Neural progenitor cell (in vitro differentiated cells): ENCODE results near the gene TEX50. TPM values are rescaled to one million over a fixed set of nuclear protein-coding genes. Genes with fewer than 3 reads are reported as not detected.

Source experiments
- DNase-seq: peaks from one replicate; pipeline ENCODE4 v3.0.0-alpha.2; 2016; ENCODE audit warnings: low spot score
- H2AFZ ChIP-seq: fragments of 200-600 bp; sonication (generic); replicated peaks from 2 replicates; pipeline ENCODE4 v1.6.1; 2016; ENCODE audit warnings: antibody characterized with exemption
- H3F3A ChIP-seq: fragments of 200-600 bp; sonication (generic); 2 replicates; pipeline ENCODE4 v1.6.1; 2016; ENCODE audit warnings: antibody characterized with exemption, low read depth
- H3K27ac ChIP-seq: fragments of 200-600 bp; sonication (generic); 2 replicates; pipeline ENCODE4 v1.5.1; 2016; ENCODE audit warnings: mild to moderate bottlenecking
- H3K27me3 ChIP-seq: fragments of 200-600 bp; sonication (generic); 2 replicates; pipeline ENCODE4 v1.6.1; 2016; ENCODE audit warnings: mild to moderate bottlenecking, moderate library complexity
- H3K36me3 ChIP-seq: fragments of 200-600 bp; sonication (generic); 2 replicates; pipeline ENCODE4 v1.5.1; 2016
- H3K4me1 ChIP-seq: fragments of 200-600 bp; sonication (generic); 2 replicates; pipeline ENCODE4 v1.6.1; 2016; ENCODE audit warnings: mixed run types
- H3K4me2 ChIP-seq: fragments of 200-600 bp; sonication (generic); 2 replicates; pipeline ENCODE4 v1.6.1; 2016
- H3K4me3 ChIP-seq: fragments of 200-600 bp; sonication (generic); 2 replicates; pipeline ENCODE4 v1.5.1; 2016
- H3K79me2 ChIP-seq: fragments of 200-600 bp; sonication (generic); 2 replicates; pipeline ENCODE4 v1.6.1; 2016; ENCODE audit warnings: low read depth
- H3K9ac ChIP-seq: fragments of 200-600 bp; sonication (generic); 2 replicates; pipeline ENCODE4 v1.6.1; 2016
- H3K9me3 ChIP-seq: fragments of 200-600 bp; sonication (generic); 2 replicates; pipeline ENCODE4 v1.5.1; 2016; ENCODE audit warnings: low read depth
- H4K20me1 ChIP-seq: fragments of 200-600 bp; sonication (generic); 2 replicates; pipeline ENCODE4 v1.6.1; 2016; ENCODE audit warnings: low read depth
- H3K27ac Mint-ChIP-seq: 3 replicates; pipeline ENCODE4 v1.8.0; 2021; ENCODE audit warnings: mixed read lengths
- H3K27me3 Mint-ChIP-seq: 2 replicates; pipeline ENCODE4 v1.8.0; 2022; ENCODE audit warnings: low read depth, mild to moderate bottlenecking, inconsistent platforms, moderate library complexity, mixed read lengths; ENCODE audit not compliant: insufficient read depth
- H3K36me3 Mint-ChIP-seq: 3 replicates; pipeline ENCODE4 v1.8.0; 2021; ENCODE audit warnings: mixed read lengths
- H3K4me1 Mint-ChIP-seq: 3 replicates; pipeline ENCODE4 v1.8.0; 2021; ENCODE audit warnings: mixed read lengths
- H3K4me3 Mint-ChIP-seq: 3 replicates; pipeline ENCODE4 v1.8.0; 2021; ENCODE audit warnings: mild to moderate bottlenecking, moderate library complexity, mixed read lengths
- H3K9me3 Mint-ChIP-seq: 3 replicates; pipeline ENCODE4 v1.8.0; 2020; ENCODE audit warnings: mixed read lengths
- CTCF ChIP-seq: fragments of 200-600 bp; sonication (generic); IDR thresholded peaks from 2 replicates; pipeline ENCODE4 v1.5.1; 2017; ENCODE audit warnings: antibody characterized with exemption, mild to moderate bottlenecking
- EZH2 ChIP-seq: fragments of 200-600 bp; sonication (generic); IDR thresholded peaks from 2 replicates; pipeline ENCODE4 v1.6.1; 2017; ENCODE audit warnings: antibody characterized with exemption, mild to moderate bottlenecking, moderate library complexity
- EZH2phosphoT487 ChIP-seq: fragments of 200-600 bp; sonication (generic); IDR thresholded peaks from 2 replicates; pipeline ENCODE4 v1.6.1; 2017; ENCODE audit warnings: antibody characterized with exemption
- total RNA-seq: library from RNA; depleted of rRNA; stranded (reverse); fragments of >200 nt; gene quantifications from 2 replicates; pipeline ENCODE4 v1.2.3, GENCODE V29; 2015; ENCODE audit warnings: low replicate concordance

The TEX50 gene
- total RNA-seq, 1 donor from 2014 or later = not detected

DNA sequence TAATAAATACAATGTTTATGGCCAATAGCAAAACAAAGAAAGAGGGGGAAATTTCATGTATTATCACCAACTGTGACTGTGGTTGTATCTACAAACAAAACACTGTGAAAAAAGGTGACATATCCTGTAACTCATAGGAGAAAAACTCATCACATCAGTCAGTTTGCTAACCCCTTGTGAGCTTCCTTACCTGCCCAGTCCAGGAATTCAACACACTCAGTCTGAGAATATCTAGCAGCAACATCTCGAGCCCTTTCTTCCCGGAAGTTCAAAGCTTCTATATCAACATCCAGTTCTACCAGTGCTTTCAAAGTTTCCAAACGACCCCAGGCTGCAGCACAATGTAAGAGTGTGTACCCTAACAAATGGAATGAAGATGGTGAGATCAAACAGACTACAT, 11.5 kb downstream of the TEX50 start:
- no peak for TF ChIP-seq EZH2
- TF ChIP-seq EZH2phosphoT487 = no peak
- no peak for TF ChIP-seq CTCF
- no peaks in the 10 kb centered on the region for H3K4me1 Mint-ChIP-seq
- peaks cover 5% of the 10 kb centered on the region for H4K20me1 ChIP-seq

DNA sequence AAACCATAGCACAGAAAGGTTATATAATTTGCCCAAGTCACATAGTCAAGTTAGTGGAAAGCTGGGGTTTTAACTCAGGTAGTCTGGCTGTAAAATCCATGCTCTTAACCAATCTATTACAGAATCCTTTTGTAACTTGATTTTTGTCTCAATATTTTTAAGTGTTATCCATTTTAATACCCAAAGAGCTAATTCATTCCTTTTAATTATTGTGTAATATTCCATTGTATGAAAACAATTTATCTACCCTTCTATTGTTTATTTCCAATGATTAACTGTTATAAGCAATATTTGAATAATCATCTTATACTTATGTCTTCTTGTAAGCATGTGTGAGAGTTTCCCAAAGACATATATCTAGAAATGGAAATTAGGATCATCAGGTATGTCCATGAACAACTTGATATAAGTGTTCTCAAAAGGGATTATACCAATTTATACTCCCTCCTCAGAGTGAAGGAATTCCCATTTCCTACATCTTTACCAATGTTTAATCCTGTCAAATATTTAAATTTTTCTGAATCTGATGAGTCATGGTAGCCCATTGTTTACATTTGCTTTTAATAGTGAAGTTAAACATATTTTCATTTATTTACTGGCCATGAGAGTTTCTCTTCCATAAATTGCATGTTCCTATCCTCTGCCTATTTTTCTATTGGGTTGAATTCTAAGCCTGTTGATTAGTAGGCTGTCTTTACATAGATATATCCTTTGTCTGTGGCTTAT, 13.9 kb downstream of the TEX50 start:
- H3K4me1 Mint-ChIP-seq = no peaks in the 10 kb centered on the region
- DNase-seq = no peak
- Histone ChIP-seq H3K9ac (no peak overlapping the region), H3K4me2 (no peak overlapping the region), H3K27ac (no peak overlapping the region), H3K4me1 (no peaks in the 10 kb centered on the region), H3F3A (no peaks in the 10 kb centered on the region), H3K4me3 (no peak overlapping the region), H4K20me1 (peaks cover 5% of the 10 kb centered on the region), H3K79me2 (peaks cover 97% of the 10 kb centered on the region), H3K27me3 (no peaks in the 10 kb centered on the region), H3K36me3 (peaks cover 21% of the 10 kb centered on the region), H2AFZ (no peak overlapping the region), H3K9me3 (no peaks in the 10 kb centered on the region)
- H3K27me3 Mint-ChIP-seq = no peaks in the 10 kb centered on the region
- H3K4me3 Mint-ChIP-seq = no peak overlapping the region
- H3K9me3 Mint-ChIP-seq = peaks cover 12% of the 10 kb centered on the region
- H3K36me3 Mint-ChIP-seq = no peaks in the 10 kb centered on the region
- TF ChIP-seq EZH2phosphoT487 (no peak), CTCF (no peak), EZH2 (no peak)
- H3K27ac Mint-ChIP-seq = no peak overlapping the region

More for the DNA sequence above, 11.5 kb downstream of the TEX50 start:
- Mint-ChIP-seq H3K4me3 (no peak overlapping the region), H3K27ac (no peak overlapping the region), H3K36me3 (no peaks in the 10 kb centered on the region), H3K9me3 (peaks cover 6% of the 10 kb centered on the region), H3K27me3 (no peaks in the 10 kb centered on the region)
- Histone ChIP-seq H3K4me1 (peaks cover 20% of the 10 kb centered on the region), H3K79me2 (peaks cover 93% of the 10 kb centered on the region), H3K27ac (no peak overlapping the region), H3K4me3 (no peak overlapping the region), H3F3A (peaks cover 16% of the 10 kb centered on the region), H3K36me3 (peaks cover 25% of the 10 kb centered on the region), H3K9ac (no peak overlapping the region), H3K4me2 (no peak overlapping the region), H3K9me3 (no peaks in the 10 kb centered on the region), H2AFZ (no peak overlapping the region), H3K27me3 (no peaks in the 10 kb centered on the region)
- DNase-seq = no peak

GRCh38 chr1:173660306-173660705, 25.2 kb downstream of the TEX50 start:
- H4K20me1 ChIP-seq = no peaks in the 10 kb centered on the region

More at GRCh38 chr1:173660306-173660705, 25.2 kb downstream of the TEX50 start:
- Histone ChIP-seq H3K9ac (no peak overlapping the region), H3K27ac (no peak overlapping the region), H3K4me1 (no peaks in the 10 kb centered on the region), H3F3A (no peaks in the 10 kb centered on the region), H3K36me3 (no peaks in the 10 kb centered on the region), H3K4me2 (no peak overlapping the region), H3K9me3 (no peaks in the 10 kb centered on the region), H3K79me2 (peaks cover 50% of the 10 kb centered on the region), H3K27me3 (no peaks in the 10 kb centered on the region), H2AFZ (no peak overlapping the region), H3K4me3 (no peak overlapping the region)
- Mint-ChIP-seq H3K27me3 (no peaks in the 10 kb centered on the region), H3K4me3 (no peak overlapping the region), H3K36me3 (peaks cover 10% of the 10 kb centered on the region), H3K27ac (no peak overlapping the region), H3K9me3 (peaks cover 12% of the 10 kb centered on the region), H3K4me1 (no peaks in the 10 kb centered on the region)
- TF ChIP-seq EZH2phosphoT487 (no peak), EZH2 (no peak), CTCF (no peak)
- DNase-seq = no peak
